Large intestine (tissue), 3 donors: ENCODE results near the gene USP13. TPM values are rescaled to one million over a fixed set of nuclear protein-coding genes. Genes with fewer than 3 reads are reported as not detected.

Experiments
- DNase-seq, 2 donors: peaks; one replicate each; pipeline versions ENCODE4 v3.0.0 to v3.0.0-alpha.2; 2013
- H3K27ac ChIP-seq: one replicate; pipeline ENCODE4 v1.5.1; 2013; ENCODE audit warnings: low read length
- H3K27me3 ChIP-seq: 2 replicates; pipeline ENCODE4 v1.6.1; 2013; ENCODE audit warnings: low read length; ENCODE audit not compliant: control insufficient read depth, insufficient read depth
- H3K36me3 ChIP-seq: 2 replicates; pipeline ENCODE4 v1.6.1; 2013; ENCODE audit warnings: low read length; ENCODE audit not compliant: control insufficient read depth, insufficient read depth
- H3K4me1 ChIP-seq: one replicate; pipeline ENCODE4 v1.6.1; 2013; ENCODE audit warnings: low read length; ENCODE audit not compliant: control insufficient read depth, insufficient read depth
- H3K4me3 ChIP-seq: one replicate; pipeline ENCODE4 v1.5.1; 2013; ENCODE audit warnings: low read length
- H3K9me3 ChIP-seq: one replicate; pipeline ENCODE4 v1.6.1; 2013; ENCODE audit warnings: mild to moderate bottlenecking, low read depth, low read length, moderate library complexity; ENCODE audit not compliant: control insufficient read depth
- WGBS: methylation state at CpG from one replicate; pipeline ENCODE4 v1.1.5; 2013; ENCODE audit warnings: low lambda C conversion rate; ENCODE audit not compliant: insufficient coverage; 5-methylcytosine and 5-hydroxymethylcytosine counted together
- polyA plus RNA-seq: library from polyadenylated mRNA; unstranded; fragments of 120-200 nt; gene quantifications from one replicate; pipeline ENCODE4 v1.2.1, GENCODE V29; 2013

The USP13 gene
- polyA plus RNA-seq, 1 donor, result 4.7 TPM

DNA sequence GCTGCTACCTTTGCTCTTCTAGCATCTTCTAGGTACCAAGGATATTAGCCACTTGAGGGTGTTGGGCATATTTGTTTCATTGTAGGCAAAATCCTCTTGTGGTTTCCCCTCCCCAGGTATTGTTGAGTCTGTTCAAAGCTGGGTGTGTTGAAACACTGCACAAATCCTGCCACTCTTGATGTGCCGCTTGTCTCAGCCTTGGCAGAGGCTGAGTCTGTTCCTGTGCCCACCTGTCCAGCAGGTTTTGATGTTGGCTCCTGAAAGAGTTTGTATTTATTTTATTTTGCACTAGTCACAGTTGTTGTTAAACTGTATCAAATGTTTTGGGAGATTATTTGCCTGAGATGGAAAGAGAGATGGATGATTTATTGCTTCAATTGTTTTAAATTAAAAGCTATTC is 136.2 kb downstream of the USP13 start:
- Histone ChIP-seq H3K36me3 (peaks cover 3% of the 10 kb centered on the region), H3K27ac (no peak overlapping the region), H3K4me3 (no peak overlapping the region), H3K27me3 (no peaks in the 10 kb centered on the region), H3K9me3 (no peaks in the 10 kb centered on the region), H3K4me1 (no peaks in the 10 kb centered on the region)
- DNase-seq, result no peak
- no CpG with 5 or more reads among the region's 1 CpG for WGBS

DNA sequence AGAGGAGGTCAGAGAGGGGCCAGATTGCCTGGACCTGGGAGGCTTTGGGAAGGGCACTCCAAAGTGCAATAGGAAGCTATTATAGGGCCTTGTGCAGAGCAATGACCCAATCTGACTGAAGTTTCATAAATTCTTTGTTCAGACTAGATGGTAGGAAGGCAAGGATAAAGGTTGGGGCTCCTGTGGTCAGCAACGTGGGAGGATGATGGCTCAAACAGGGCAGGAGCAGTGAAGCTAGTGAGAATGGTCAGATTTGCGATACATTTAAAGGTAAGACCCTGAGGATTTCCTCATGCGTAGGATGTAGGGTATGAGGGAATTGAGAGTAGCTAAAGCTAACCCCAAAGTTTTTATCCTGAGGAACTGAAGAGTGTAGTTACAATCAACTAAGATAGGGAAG is 139.0 kb downstream of the USP13 start:
- Histone ChIP-seq H3K9me3 (no peaks in the 10 kb centered on the region), H3K4me3 (no peak overlapping the region), H3K27ac (no peak overlapping the region), H3K27me3 (no peaks in the 10 kb centered on the region), H3K4me1 (no peaks in the 10 kb centered on the region), H3K36me3 (no peaks in the 10 kb centered on the region)
- WGBS, result 100% methylated on average over 3 of the region's 3 CpGs
- DNase-seq, result no peak

DNA sequence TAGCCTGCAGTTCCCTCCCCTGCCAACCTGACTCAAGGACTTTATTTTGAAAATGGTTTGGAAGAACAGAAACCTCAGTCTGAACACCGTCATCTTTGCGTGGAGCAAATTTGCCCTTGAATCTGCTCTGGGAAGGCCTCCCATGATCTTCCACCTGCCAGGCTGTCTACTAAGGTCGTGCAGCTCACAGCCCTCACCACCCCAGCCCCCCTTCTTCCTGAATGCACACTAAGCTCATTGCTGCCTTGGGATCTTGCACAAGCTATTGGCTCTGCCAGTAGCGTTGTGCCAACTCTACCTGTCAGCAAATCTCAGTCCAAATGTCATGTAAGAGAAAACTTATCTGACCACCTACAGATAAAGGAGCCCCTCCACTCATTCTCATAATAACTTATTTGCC is 141.5 kb downstream of the USP13 start:
- no peaks in the 10 kb centered on the region for H3K36me3 ChIP-seq
- H3K27me3 ChIP-seq, result no peaks in the 10 kb centered on the region
- H3K9me3 ChIP-seq, result no peaks in the 10 kb centered on the region
- H3K27ac ChIP-seq, result no peak overlapping the region
- H3K4me1 ChIP-seq, result no peaks in the 10 kb centered on the region
- H3K4me3 ChIP-seq, result no peak overlapping the region
- DNase-seq, result no peak
- no CpG with 5 or more reads among the region's 4 CpGs for WGBS

DNA sequence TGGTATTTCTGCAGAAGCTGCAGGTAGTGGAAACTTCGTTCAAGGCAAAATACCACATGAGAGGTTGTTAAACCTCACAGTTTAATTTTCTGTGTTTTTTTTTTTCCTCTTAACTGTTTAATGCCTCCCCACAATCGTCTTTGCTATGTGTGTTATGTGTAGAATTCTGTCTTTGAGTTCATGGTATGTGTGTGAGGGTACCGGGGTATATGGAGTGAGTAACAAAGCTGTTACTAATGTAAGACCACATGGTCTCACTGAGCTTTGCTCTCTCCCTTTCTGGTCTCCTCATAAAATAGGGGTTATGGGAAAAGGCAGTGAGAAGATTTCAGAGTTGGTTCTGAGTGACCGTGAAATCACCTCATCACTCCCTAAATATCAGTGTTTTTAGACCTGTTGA is 143.6 kb downstream of the USP13 start:
- no CpG with 5 or more reads among the region's 4 CpGs for WGBS
- Histone ChIP-seq H3K27ac (no peak overlapping the region), H3K4me3 (no peak overlapping the region), H3K36me3 (no peaks in the 10 kb centered on the region), H3K9me3 (no peaks in the 10 kb centered on the region), H3K4me1 (no peaks in the 10 kb centered on the region), H3K27me3 (no peaks in the 10 kb centered on the region)
- DNase-seq, result no peak

DNA sequence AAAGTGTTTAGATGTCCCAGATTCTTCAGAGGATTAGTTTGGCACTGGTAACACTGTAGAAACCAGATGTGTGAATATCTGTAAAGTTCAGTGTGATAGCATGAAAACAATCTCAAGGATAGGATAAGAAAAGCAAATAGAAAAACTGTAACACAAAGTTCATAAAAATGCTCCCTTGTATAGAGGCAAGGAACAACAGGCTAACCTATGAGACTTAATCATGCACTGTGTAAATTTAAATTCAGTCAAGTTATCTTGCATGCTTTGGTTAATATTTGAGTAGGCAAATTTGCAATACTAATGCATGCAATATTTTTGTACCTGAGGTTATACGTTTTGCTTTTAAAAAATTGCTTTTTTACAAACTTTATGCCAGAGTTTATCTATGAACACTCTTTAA is 144.4 kb downstream of the USP13 start:
- Histone ChIP-seq H3K4me3 (no peak overlapping the region), H3K9me3 (no peaks in the 10 kb centered on the region), H3K36me3 (no peaks in the 10 kb centered on the region), H3K27ac (no peak overlapping the region), H3K27me3 (no peaks in the 10 kb centered on the region), H3K4me1 (no peaks in the 10 kb centered on the region)
- no peak for DNase-seq
- 17% methylated on average over 1 of the region's 1 CpG for WGBS

DNA sequence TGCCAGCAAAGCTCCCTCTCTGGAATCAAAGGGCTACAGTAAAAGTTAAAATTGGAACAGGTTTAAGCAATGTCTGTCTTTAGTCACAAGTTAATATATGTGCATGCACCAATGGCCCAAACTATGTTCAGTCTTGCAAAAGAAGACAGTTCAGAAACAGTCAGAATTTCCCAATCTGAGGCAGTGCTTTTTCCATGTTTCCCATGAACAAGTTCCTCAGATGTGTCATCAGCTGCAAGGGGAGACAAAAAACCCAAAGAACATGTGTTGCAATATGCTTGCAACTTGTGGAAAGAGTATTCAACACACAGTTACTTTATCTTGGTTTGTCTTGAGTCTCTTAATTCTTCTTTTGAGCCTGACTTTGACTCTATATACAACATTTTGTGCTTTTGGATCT is 148.4 kb downstream of the USP13 start:
- no peak overlapping the region for H3K27ac ChIP-seq
- no peaks in the 10 kb centered on the region for H3K4me1 ChIP-seq
- no peaks in the 10 kb centered on the region for H3K27me3 ChIP-seq
- no peaks in the 10 kb centered on the region for H3K36me3 ChIP-seq
- no peak overlapping the region for H3K4me3 ChIP-seq
- no peaks in the 10 kb centered on the region for H3K9me3 ChIP-seq
- no peak for DNase-seq

DNA sequence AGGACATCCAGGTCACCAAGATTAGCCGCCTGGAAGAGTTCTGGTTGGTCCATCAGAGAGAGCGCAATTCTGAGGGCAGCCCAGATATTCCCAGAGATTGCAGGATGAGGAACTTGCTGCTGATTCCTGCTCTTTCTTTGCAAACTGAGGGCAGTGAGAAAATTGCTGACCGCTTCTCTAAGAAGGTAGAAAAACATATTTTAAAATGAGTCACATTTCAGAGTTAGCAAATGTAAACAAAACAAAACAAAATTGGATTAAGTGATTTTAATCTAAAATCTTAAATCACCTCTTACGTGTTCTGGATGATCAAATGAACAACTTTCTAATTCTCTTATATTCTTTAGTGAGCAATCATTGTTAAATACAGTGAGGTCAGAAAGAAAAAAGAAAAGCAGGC is 149.0 kb downstream of the USP13 start:
- Histone ChIP-seq H3K9me3 (no peaks in the 10 kb centered on the region), H3K36me3 (no peaks in the 10 kb centered on the region), H3K4me1 (no peaks in the 10 kb centered on the region), H3K27me3 (no peaks in the 10 kb centered on the region), H3K4me3 (no peak overlapping the region), H3K27ac (no peak overlapping the region)
- DNase-seq, result no peak
- WGBS, result 100% methylated on average over 2 of the region's 4 CpGs

DNA sequence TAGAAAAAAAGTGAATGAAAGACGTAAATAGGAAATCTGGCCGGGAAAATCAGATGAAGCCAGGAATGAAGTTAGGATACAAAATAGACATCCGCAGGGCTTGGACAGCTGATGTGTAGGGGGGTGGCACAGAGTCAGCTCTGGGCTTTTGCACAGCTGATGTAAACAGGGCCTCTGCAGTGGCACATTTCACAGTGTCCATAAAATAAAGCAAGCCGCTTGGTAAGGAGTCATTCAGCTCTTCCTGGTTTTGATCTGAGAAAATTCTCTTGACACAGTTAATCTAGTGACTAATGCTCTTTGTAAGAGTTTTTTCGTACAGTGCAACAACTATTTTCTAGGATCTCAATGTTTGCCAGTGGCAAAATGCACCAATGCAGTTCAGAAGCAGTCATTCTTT is 153.3 kb downstream of the USP13 start:
- Histone ChIP-seq H3K4me3 (no peak overlapping the region), H3K4me1 (no peaks in the 10 kb centered on the region), H3K36me3 (no peaks in the 10 kb centered on the region), H3K27ac (no peak overlapping the region), H3K9me3 (no peaks in the 10 kb centered on the region), H3K27me3 (no peaks in the 10 kb centered on the region)
- WGBS, result 94% methylated on average over 3 of the region's 5 CpGs
- no peak for DNase-seq

DNA sequence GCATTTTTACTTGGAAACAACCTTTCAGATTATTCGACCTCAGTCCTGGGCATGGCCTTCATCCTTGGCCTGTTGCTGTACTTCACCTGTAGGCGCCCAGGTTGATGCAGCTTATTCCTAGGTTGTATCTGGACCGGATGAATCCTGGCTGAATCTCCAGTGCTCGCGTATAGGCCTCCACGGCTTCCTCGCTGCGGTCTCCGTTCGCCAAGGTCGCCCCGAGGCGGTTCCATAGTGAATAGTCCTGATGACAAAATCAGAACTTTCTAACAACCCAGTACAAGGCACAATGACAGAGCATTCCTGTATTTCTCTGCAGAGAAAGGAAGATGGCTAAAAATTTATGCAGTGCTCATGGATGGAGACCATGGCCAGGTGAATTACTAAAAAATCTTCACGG is 154.7 kb downstream of the USP13 start:
- WGBS, result 100% methylated on average over 1 of the region's 14 CpGs
- H3K4me3 ChIP-seq, result no peak overlapping the region

DNA sequence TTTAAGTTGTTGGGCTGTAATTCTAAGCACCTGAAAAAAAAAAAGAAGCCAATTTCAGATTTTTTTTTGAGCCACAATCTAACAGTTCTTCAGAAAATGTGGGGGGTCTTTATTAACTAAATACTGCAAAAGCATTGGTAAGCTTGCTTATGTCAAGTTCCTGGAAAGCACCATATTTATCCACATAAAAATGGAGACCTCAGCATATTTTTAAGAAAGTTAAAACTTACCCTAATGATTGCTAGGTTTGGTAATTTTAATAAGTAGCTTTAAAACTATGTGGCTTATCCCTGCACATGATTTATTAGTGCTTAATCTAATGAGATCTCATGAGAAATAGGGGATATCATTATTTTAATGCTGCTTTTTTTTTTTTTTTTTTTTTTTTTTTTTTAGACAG is 156.8 kb downstream of the USP13 start:
- Histone ChIP-seq H3K27me3 (no peaks in the 10 kb centered on the region), H3K9me3 (no peaks in the 10 kb centered on the region), H3K4me3 (no peak overlapping the region), H3K36me3 (no peaks in the 10 kb centered on the region), H3K27ac (no peak overlapping the region), H3K4me1 (no peaks in the 10 kb centered on the region)
- no peak for DNase-seq

More for the DNA sequence above, 154.7 kb downstream of the USP13 start:
- Histone ChIP-seq H3K27me3 (no peaks in the 10 kb centered on the region), H3K4me1 (no peaks in the 10 kb centered on the region), H3K36me3 (no peaks in the 10 kb centered on the region), H3K9me3 (no peaks in the 10 kb centered on the region), H3K27ac (no peak overlapping the region)
- DNase-seq, result no peak

DNA sequence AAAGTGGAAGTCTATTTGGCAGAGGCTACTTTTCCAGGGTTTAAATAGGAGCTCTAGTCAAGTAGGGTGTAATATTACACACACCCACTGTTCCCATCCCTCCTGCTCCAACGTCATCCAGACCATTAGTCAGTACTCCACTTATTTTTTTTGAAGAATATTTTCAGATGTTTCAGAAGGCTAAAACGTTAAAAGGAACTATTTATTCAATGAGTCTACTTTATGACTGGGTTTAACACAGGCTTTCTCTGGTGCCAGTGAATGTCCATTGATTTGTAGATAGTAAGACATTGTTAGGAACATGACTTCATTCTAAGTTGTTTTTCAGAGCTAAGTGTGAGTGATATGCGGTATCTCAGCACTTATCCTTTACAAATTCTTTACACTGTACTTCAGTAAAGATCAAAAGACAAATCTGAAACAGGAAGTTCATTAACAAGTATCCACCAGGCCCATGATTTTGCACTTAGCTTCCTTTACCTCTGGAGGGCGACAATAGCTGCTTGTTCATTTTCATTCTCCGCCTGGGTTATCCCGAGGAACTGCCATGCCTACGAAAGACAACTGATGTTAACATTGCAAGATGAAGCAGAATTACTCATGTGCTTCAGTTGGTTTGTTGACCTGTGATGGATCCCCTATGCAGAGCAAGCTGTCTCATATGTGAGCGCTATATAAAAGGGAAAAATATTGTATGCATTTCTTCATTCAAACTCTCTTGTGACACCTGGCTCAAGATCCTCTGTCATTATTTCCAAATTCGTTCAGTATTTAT is 158.7 kb downstream of the USP13 start:
- peak; percentile 28 to 60 for DNase-seq
- 50% methylated on average over 2 of the region's 9 CpGs for WGBS
- no peaks in the 10 kb centered on the region for H3K27me3 ChIP-seq

More for the DNA sequence above, 158.7 kb downstream of the USP13 start:
- Histone ChIP-seq H3K36me3 (no peaks in the 10 kb centered on the region), H3K4me1 (no peaks in the 10 kb centered on the region), H3K4me3 (no peak overlapping the region), H3K27ac (no peak overlapping the region), H3K9me3 (no peaks in the 10 kb centered on the region)
